Measurements from ENCODE around the gene SHBG.

- no peak for TF ChIP-seq PPARA (CRISPR knock-in tag; IDR thresholded peaks at IDR 0.05; ENCODE audit: borderline replicate concordance)
- no peak for TF ChIP-seq CREB5 (CRISPR knock-in tag; IDR thresholded peaks at IDR 0.05; ENCODE audit: low read depth)
Measured at GRCh38 chr17:7650509-7651096, 20.7 kb downstream of the SHBG start, which contains the start of gene ATP1B2.

Measured in SK-N-SH treated with all-trans-retinoic acid at 6 μM for 48 hours (cell line).